Astrocyte of the hippocampus (primary cell): ENCODE measurements around the gene CSNK1G3.
A peak's percentile ranks its signal among the peaks of the same experiment; 100 is the strongest.
"Not testable (repeated sequence)": the region's sequence is repeated elsewhere in the genome, so short reads cannot be mapped to it uniquely, and the experiment has no call there.

Experiments used
- DNase-seq: peaks from one replicate; pipeline ENCODE4 v3.0.0; 2011; ENCODE audit warnings: low read depth, low spot score

CSNK1G3 gene

DNA sequence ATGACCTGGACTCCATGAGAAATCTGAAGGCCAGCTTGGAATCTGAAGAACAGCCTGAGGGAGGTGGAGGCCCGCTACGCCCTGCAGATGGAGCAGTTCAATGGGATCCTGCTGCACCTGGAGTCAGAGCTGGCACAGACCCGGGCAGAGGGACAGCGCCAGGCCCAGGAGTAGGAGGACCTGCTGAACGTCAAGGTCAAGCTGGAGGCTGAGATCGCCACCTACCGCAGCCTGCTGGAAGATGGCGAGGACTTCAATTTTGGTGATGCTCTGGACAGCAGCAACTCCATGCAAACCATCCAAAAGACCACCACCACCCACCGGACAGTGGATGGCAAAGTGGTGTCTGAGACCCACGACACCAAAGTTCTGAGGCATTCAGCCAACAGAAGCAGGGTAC, 125.1 kb downstream of the CSNK1G3 start:
- DNase-seq, result not testable (repeated sequence)

DNA sequence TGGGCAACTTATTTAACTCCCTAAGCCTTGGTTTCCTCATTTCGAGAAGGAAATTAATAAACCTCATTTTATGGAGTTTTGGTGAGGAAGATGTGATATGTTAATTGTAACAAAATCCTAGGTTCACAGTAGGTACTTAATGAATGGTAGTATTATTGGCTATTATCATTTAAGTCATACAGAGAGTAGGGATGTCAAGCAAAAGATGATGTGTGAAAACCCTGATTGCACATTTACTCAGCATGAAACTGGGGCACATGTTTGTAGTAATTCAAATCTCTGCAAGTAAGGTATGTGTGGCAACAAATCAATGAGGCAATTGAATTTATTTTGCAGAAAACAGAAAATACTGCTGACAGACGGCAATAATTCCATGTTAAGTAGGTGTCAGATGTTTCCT, 127.3 kb downstream of the CSNK1G3 start:
- no peak for DNase-seq

GRCh38 chr5:123645024-123645603, 133.1 kb downstream of the CSNK1G3 start:
- DNase-seq, result no peak

DNA sequence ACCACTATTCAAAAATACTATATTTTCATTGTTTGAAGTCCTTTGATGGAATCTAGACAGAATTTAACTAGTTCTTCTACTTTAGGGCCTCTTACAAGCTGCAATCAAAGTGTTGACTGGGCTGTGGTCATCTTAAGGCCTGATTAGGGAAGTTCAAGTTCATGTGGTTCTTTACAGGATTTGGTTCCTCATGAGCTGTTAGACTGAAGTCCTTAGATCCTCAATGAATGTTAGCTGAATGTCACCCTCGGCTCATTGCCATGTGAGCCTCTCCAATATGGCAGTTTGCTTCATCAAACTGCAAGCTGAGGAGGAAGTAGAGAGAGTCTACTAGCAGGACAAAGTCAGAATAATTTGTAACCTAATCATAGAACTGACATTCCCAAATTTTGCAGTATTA, 135.1 kb downstream of the CSNK1G3 start:
- no peak for DNase-seq

DNA sequence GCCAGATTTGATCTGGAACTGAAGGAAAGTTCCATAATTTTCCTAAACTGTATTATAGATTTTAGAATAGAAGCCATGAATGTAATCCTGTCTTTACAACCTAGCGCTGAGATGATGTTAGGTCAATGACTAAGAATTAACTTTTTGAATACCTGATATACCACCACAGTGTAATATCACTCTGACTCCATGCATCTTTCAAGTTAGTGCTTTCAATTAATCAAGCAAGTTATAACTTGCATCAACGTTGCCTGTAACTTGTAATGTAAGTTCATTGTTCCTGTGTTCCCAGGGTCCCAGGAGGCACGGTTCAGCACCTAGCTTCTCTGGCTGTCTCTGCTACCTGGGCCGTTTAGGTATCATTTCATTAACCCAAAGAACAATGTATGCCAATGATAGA, 139.3 kb downstream of the CSNK1G3 start:
- no peak for DNase-seq

DNA sequence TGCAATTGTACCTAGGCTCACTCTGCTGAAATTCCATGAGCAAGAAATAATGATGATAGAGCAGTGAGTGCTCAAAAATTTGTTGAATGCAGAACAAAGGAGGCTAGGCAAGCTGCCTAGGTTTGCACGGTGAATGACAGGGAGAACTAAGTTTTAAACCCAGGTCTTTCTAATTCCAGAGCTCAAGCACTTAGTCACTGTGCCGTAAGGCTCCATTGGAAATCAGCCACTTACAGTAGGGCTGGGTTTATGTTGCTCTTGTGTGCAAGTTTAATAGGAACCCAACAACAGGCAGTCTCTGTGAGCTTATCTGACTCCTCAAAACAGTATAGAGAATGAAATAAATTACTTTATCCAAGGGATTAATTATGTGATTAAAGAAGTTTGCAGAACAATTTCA, 147.0 kb downstream of the CSNK1G3 start:
- peak; percentile 71 for DNase-seq

- no peak for DNase-seq
Measured at GRCh38 chr5:123659495-123659894, 147.5 kb downstream of the CSNK1G3 start.

DNA sequence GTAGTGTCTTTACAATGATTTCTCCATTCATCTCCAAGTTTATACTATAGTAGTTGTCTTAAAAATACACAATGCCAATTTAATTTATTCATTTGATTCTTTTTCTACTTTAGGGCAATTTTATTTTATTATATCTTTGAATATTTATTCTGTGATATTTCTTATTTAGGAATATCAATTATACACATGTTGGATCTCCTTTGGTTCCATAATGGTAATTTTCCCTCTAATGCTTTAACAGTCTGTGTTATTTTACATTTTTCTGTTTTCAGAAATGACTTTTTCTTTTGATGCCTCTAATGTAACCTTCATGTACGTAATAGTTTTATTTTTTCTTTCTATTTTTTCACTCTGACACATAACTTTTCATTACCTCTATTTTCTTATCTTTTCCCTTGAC, 153.0 kb downstream of the CSNK1G3 start:
- DNase-seq, result no peak

DNA sequence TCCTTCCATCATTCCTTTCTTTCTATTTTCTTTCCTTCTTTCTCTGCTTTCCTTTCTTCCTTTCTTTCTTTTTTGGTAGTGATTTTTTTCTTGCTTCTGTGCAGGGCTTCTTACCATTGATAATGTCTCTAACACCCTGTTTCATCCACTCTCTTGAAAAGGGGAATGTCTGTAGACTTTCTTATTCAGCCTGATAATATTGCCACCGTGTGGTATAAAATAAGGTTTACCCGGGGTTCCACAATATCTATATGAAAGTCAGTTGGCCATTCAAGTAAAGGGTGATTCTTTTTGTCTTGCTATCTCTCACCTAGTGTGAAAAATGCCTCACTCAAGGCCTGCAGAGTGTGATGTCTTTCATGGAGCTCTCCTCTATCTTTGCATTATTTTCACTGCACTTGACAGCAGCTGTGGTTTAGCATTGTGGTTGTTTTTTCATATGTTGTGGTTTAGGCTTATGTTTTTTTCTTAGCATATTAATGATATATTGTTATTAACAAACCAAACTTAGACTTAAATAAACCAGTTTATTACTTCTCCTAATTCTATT, 153.9 kb downstream of the CSNK1G3 start:
- DNase-seq, result no peak
